MM.1S (cell line): ENCODE results near the gene SPATS2.

Experiments used
- EZH2 ChIP-seq: fragments of 300-600 bp; sonication (generic); optimal IDR thresholded peaks from 2 replicates; pipeline ENCODE3; 2017; ENCODE audit warnings: low read depth, mild to moderate bottlenecking, antibody characterized with exemption, low read length, mixed read lengths
- EZH2phosphoT487 ChIP-seq: fragments of 300-600 bp; sonication (generic); IDR thresholded peaks from 2 replicates; pipeline ENCODE4 v1.6.1; 2018; ENCODE audit warnings: antibody characterized with exemption, low read length
- TF ChIP-seq, protein P1 (sequence below): fragments of 300-600 bp; sonication (generic); IDR thresholded peaks from 2 replicates; pipeline ENCODE4 v1.5.1; 2016; ENCODE audit warnings: antibody characterized with exemption, low read length, mixed read lengths

DNA sequence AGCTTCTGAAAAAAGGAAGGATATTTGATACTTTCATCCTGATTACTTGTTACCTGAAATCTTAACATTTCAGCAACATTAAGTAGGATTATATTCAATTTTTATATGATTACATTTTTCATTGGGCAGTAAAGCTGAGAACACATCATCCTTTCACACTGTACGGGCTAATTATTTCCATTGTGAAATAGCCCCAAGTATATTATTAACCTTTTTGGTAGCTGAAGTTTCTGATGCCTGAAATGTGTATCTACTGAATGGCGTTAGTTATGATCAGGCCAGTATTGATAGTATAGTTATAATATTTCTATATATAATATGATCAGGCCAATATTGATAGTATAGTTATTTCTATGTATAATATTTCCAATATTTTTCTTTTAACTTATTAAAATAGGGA is 10.1 kb downstream of the SPATS2 start:
- TF ChIP-seq EZH2 (no peak), EZH2phosphoT487 (no peak)
- TF ChIP-seq, protein P1, sequence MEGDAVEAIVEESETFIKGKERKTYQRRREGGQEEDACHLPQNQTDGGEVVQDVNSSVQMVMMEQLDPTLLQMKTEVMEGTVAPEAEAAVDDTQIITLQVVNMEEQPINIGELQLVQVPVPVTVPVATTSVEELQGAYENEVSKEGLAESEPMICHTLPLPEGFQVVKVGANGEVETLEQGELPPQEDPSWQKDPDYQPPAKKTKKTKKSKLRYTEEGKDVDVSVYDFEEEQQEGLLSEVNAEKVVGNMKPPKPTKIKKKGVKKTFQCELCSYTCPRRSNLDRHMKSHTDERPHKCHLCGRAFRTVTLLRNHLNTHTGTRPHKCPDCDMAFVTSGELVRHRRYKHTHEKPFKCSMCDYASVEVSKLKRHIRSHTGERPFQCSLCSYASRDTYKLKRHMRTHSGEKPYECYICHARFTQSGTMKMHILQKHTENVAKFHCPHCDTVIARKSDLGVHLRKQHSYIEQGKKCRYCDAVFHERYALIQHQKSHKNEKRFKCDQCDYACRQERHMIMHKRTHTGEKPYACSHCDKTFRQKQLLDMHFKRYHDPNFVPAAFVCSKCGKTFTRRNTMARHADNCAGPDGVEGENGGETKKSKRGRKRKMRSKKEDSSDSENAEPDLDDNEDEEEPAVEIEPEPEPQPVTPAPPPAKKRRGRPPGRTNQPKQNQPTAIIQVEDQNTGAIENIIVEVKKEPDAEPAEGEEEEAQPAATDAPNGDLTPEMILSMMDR: no peak
